Measurements from ENCODE around the gene DISP3. TPM values are rescaled to one million over a fixed set of nuclear protein-coding genes. Genes with fewer than 3 reads are reported as not detected.

Gene DISP3
- polyA plus RNA-seq, 3 donors from 2014 or later = 0.37 to 0.66 TPM; not detected in 1

DNA sequence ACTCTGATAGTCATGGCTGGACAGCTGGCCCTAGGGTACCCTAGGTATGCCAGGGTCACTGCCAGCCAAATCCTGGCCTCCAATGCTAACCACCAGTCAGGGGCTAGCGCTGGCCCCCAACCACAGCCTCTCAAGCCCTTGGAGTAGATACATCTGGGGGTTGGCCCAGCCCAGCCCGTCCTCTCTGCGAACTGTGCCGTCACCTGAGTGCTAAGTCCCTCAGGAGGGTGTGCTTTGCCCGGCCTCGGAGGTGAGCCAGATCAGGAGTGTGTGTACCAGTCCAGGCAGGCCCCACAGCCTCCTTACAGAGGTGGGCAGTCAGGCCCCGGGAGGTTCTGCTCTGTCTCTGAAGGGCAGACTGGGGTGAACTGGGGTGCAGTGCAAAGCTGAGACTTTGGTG is 34.0 kb upstream of the DISP3 start:
- no peak overlapping the region for H3K4me3 Mint-ChIP-seq
- H3K4me1 Mint-ChIP-seq = no peaks in the 10 kb centered on the region
- H3K36me3 Mint-ChIP-seq = no peaks in the 10 kb centered on the region
- no peak overlapping the region for H3K27ac Mint-ChIP-seq
- no peaks in the 10 kb centered on the region for H3K9me3 Mint-ChIP-seq
- peaks cover 4 to 14% (median 4%) of the 10 kb centered on the region in 3 donors for H3K27me3 Mint-ChIP-seq (ENCODE audit: low read depth in 3 of 3)
- no peak for DNase-seq

GRCh38 chr1:11447903-11448302 is 31.1 kb upstream of the DISP3 start:
- Mint-ChIP-seq H3K36me3 (no peaks in the 10 kb centered on the region), H3K4me1 (no peaks in the 10 kb centered on the region), H3K27ac (no peak overlapping the region), H3K27me3 (ENCODE audit: low read depth in 3 of 3) (peaks cover 5 to 8% (median 7%) of the 10 kb centered on the region in 3 donors), H3K4me3 (no peak overlapping the region), H3K9me3 (no peaks in the 10 kb centered on the region)
- no peak for DNase-seq

DNA sequence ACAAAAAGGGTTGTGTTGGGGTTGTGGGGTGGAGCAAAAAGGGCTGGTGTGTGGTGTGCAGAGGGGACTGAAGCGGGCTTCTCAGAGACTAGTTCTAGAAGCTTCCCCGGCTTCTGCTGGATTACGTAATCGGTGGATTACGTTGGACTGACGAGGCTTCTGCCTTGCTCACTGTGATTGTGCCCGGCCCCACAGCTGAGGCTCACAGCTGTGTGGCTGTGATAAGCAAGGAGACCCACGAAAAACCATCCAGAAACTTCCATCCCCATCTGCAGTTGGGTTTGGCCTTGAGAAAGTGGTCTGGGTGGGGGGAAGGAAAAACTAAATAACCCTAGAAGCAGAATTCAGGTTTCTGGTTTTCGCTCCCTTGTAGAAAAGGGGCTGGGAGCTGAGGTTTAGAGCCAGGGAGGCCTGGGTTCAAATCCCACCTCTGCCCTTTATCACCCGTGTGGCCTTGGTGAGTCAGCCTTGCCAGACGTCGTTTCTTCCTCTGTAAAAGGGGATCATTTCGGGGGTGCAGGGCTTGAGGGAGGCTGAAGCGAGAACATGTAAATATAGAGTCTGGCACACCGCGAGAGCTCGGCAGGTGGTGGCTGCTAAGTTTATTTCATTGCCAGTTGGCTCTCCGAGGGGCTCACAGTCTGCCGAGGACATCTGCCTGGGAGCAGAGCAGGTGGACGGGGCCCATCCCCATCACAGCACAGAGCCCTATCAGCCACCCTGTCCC is 30.4 kb upstream of the DISP3 start:
- Mint-ChIP-seq H3K27ac (no peak overlapping the region), H3K36me3 (no peaks in the 10 kb centered on the region), H3K4me1 (no peaks in the 10 kb centered on the region), H3K9me3 (no peaks in the 10 kb centered on the region), H3K27me3 (ENCODE audit: low read depth in 3 of 3) (peaks cover 5 to 6% (median 5%) of the 10 kb centered on the region in 3 donors), H3K4me3 (no peak overlapping the region)
- no peak for DNase-seq

DNA sequence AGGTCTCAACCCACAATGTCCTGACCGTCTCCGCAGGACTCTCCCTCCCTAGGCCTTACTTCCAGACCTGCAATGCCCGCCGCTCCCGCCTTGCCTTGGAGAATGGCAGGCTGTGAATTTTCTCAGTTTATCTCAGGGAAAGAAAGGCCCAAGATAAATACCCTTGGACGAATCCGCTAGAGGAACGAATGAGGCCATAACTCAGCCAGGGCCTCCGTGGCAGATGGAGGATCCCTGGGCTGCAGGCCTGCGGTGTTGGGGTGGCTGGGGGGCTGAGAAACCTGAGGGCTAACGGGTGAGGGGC is 29.9 kb upstream of the DISP3 start:
- Mint-ChIP-seq H3K27me3 (ENCODE audit: low read depth in 3 of 3) (peaks cover 5 to 6% (median 5%) of the 10 kb centered on the region in 3 donors), H3K27ac (no peak overlapping the region), H3K36me3 (no peaks in the 10 kb centered on the region), H3K4me3 (no peak overlapping the region), H3K9me3 (no peaks in the 10 kb centered on the region), H3K4me1 (no peaks in the 10 kb centered on the region)
- DNase-seq = no peak

DNA sequence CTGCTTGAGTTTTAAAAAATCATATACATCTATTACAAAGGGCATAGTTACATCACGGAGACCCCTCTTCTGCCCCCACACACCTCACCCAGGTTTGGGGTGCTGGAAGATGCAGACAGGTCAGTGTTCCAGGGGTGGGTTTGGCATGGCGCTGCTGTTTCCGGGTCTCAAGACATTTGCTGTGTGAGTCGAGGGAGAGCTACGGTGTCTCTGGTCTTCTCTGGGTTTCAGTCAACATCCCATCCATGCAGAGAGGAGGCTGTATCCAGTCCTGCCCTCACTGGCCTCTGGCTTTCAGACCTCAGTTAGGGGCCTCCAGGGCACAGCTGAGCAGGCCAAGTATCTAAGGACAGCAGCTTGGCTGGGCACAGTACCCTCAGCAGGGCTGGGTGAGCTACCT is 28.6 kb upstream of the DISP3 start:
- no peaks in the 10 kb centered on the region for H3K36me3 Mint-ChIP-seq
- no peak overlapping the region for H3K27ac Mint-ChIP-seq
- H3K4me3 Mint-ChIP-seq = no peak overlapping the region
- peaks cover under 1 to 6% (median 5%) of the 10 kb centered on the region in 3 donors for H3K27me3 Mint-ChIP-seq (ENCODE audit: low read depth in 3 of 3)
- H3K9me3 Mint-ChIP-seq = no peaks in the 10 kb centered on the region
- DNase-seq = no peak
- H3K4me1 Mint-ChIP-seq = no peaks in the 10 kb centered on the region

- Mint-ChIP-seq H3K27me3 (ENCODE audit: low read depth in 3 of 3) (peaks cover 0 to 6% (median 5%) of the 10 kb centered on the region in 3 donors), H3K4me1 (no peaks in the 10 kb centered on the region), H3K27ac (peak overlapping the region in 1 of 6 donors; percentile 7), H3K36me3 (no peaks in the 10 kb centered on the region), H3K9me3 (no peaks in the 10 kb centered on the region), H3K4me3 (no peak overlapping the region)
- DNase-seq = no peak
These were observed 25.0 kb upstream of the DISP3 start for GRCh38 chr1:11453742-11454491.

DNA sequence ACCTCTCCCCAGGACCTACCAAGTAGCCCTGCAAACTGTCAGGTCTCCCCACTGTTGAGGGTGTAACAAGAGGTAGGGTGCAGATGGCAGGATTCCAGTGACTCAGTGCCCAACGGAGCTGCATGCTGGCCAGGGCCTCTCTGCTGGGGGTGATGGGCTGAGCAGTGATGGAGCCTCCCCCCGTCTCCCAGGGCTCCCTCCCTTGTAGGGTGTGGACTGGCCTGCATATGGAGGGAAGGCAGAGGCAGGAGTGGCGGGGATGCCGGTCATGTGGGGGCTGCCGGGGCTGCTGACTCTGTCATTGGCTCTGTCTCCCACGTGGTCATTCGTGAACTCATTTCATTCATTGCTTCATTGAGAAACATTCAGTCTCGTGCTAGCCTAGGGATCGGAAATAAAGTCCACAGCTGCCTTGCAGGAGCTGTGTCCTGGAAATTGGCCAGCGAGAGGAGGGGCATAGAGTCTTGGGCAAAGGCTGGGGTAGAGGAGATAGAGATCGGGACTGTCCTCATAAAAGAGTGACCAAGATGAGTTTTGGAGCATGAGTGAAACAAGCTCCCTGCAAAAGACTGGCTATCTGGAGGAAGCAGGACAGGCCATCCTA is 22.9 kb upstream of the DISP3 start:
- no peak for DNase-seq
- Mint-ChIP-seq H3K4me3 (no peak overlapping the region), H3K27me3 (ENCODE audit: low read depth in 3 of 3) (peaks cover 0 to 7% (median 4%) of the 10 kb centered on the region in 3 donors), H3K36me3 (no peaks in the 10 kb centered on the region), H3K27ac (no peak overlapping the region), H3K9me3 (no peaks in the 10 kb centered on the region), H3K4me1 (no peaks in the 10 kb centered on the region)

- H3K4me3 Mint-ChIP-seq = no peak overlapping the region
- DNase-seq = no peak
- H3K27ac Mint-ChIP-seq = no peak overlapping the region
- no peaks in the 10 kb centered on the region for H3K36me3 Mint-ChIP-seq
- H3K27me3 Mint-ChIP-seq (ENCODE audit: low read depth in 3 of 3) = peaks cover 0 to 7% (median 4%) of the 10 kb centered on the region in 3 donors
- H3K9me3 Mint-ChIP-seq = no peaks in the 10 kb centered on the region
- H3K4me1 Mint-ChIP-seq = no peaks in the 10 kb centered on the region
These were observed 22.0 kb upstream of the DISP3 start for GRCh38 chr1:11456965-11457364.

GRCh38 chr1:11458811-11459275 is 20.1 kb upstream of the DISP3 start:
- Mint-ChIP-seq H3K9me3 (no peaks in the 10 kb centered on the region), H3K36me3 (no peaks in the 10 kb centered on the region), H3K27ac (no peak overlapping the region), H3K4me3 (no peak overlapping the region), H3K4me1 (no peaks in the 10 kb centered on the region), H3K27me3 (ENCODE audit: low read depth in 3 of 3) (peaks cover 3 to 7% (median 7%) of the 10 kb centered on the region in 3 donors)
- DNase-seq = no peak

- H3K9me3 Mint-ChIP-seq = no peaks in the 10 kb centered on the region
- H3K4me1 Mint-ChIP-seq = no peaks in the 10 kb centered on the region
- no peaks in the 10 kb centered on the region for H3K36me3 Mint-ChIP-seq
- DNase-seq = no peak
- H3K27ac Mint-ChIP-seq = no peak overlapping the region
- peaks cover 3 to 7% (median 7%) of the 10 kb centered on the region in 3 donors for H3K27me3 Mint-ChIP-seq (ENCODE audit: low read depth in 3 of 3)
- H3K4me3 Mint-ChIP-seq = no peak overlapping the region
These were observed 17.3 kb upstream of the DISP3 start for GRCh38 chr1:11461531-11462137.

DNA sequence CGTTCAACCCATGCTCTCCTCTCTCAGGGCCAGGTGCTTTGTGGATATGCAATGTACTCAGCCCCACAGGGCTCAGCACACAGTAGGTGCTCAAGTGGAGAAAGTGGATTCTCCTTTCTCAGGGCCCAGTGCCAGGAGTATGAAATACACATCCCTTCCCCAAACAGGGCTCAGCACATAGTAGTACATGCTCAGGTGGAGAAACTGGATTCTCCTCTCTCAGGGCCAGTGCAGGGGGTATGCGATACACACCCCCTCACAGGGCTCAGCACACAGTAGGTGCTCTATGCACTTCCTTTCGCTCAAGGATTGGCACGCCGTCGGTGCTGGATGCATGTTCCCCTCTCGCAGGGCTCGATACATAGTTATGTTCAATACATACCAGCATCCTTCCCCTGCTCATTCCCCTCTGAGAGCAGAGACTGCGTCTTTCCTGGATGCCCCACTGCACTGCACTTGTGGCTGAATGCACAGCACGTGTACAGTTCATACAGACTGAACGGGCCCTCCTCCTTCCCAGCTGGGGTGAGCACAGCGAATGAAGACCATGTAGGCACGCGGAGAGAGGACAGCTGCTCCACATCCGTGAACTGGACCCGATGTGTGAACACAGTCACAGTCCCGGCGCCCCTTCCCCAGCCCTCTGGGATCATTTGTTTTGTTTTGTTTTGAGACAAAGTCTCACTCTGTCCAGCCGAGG is 16.6 kb upstream of the DISP3 start:
- H3K4me1 Mint-ChIP-seq = no peaks in the 10 kb centered on the region
- H3K36me3 Mint-ChIP-seq = no peaks in the 10 kb centered on the region
- no peak overlapping the region for H3K4me3 Mint-ChIP-seq
- peaks cover 3 to 7% (median 7%) of the 10 kb centered on the region in 3 donors for H3K27me3 Mint-ChIP-seq (ENCODE audit: low read depth in 3 of 3)
- H3K27ac Mint-ChIP-seq = no peak overlapping the region
- DNase-seq = no peak
- no peaks in the 10 kb centered on the region for H3K9me3 Mint-ChIP-seq

GRCh38 chr1:11463177-11463576 is 15.8 kb upstream of the DISP3 start:
- Mint-ChIP-seq H3K4me1 (no peaks in the 10 kb centered on the region), H3K9me3 (no peaks in the 10 kb centered on the region), H3K27ac (no peak overlapping the region), H3K27me3 (ENCODE audit: low read depth in 3 of 3) (peaks cover 3 to 7% (median 7%) of the 10 kb centered on the region in 3 donors), H3K4me3 (no peak overlapping the region), H3K36me3 (no peaks in the 10 kb centered on the region)
- DNase-seq = no peak

DNA sequence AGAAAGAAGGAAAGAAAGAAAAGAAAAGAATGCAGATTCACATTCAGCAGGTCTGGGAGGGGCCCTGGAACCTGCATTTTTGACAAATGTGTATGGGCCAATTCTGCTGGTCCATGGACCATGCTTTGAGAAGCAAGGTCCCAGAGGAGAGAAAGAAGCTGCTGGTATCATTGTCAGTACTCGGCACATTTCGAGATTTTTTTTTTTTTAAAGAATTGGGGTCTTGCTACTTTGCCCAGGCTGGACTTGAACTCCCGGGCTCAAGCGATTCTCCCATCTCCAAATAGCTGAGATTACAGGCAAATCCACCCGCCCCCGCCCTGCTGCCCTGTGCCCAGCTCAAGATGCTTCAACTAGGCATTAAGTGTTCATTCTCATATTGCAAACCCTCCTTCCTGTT is 13.6 kb upstream of the DISP3 start:
- Mint-ChIP-seq H3K9me3 (no peaks in the 10 kb centered on the region), H3K4me3 (no peak overlapping the region), H3K27me3 (ENCODE audit: low read depth in 3 of 3) (peaks cover 1 to 8% (median 7%) of the 10 kb centered on the region in 3 donors), H3K36me3 (no peaks in the 10 kb centered on the region), H3K4me1 (no peaks in the 10 kb centered on the region), H3K27ac (no peak overlapping the region)
- DNase-seq = no peak

Data from immature natural killer cell (primary cell).